CD4-positive, alpha-beta T cell (primary cell): Measurements from ENCODE around the gene VPS50. TPM values are rescaled to one million over a fixed set of nuclear protein-coding genes. Genes with fewer than 3 reads are reported as not detected.

Experiments used
- ATAC-seq: fragments of 200-7000 bp; cut with Tn5 transposase; one replicate; pipeline ENCODE4 v1.10.0; 2022; ENCODE audit warnings: mild to moderate bottlenecking; ENCODE audit not compliant: poor library complexity
- CTCF ChIA-PET: fragments of 350-600 bp; sonication (Branson Sonifier 250); formaldehyde crosslinking; loops from one replicate; lab custom pipeline; 2021; ENCODE audit warnings: antibody characterized with exemption, inconsistent platforms; lab: Charles Lee
- POLR2A ChIA-PET: fragments of 350-600 bp; sonication (Branson Sonifier 250); formaldehyde crosslinking; loops from one replicate; lab custom pipeline; 2021; ENCODE audit warnings: antibody characterized with exemption, inconsistent platforms; lab: Charles Lee
- DNase-seq, 14 experiments: peaks; one replicate each; pipeline ENCODE4 v3.0.0-alpha.2; 2013 to 2020; ENCODE audit warnings: mixed read lengths in 2 of 14
- H3K27ac ChIP-seq, 2 donors: one replicate each; pipeline versions ENCODE4 v1.5.1 to v1.7.0; 2013; ENCODE audit warnings: low read length in 2 of 2, low read depth in 1 of 2, mild to moderate bottlenecking in 1 of 2
- H3K27me3 ChIP-seq, 2 experiments: 1 replicate in 1 of 2; 2 replicates in 1 of 2; pipeline versions ENCODE4 v1.6.1 to v1.7.0; 2013; ENCODE audit warnings: low read length in 2 of 2, control low read depth in 1 of 2, mild to moderate bottlenecking in 1 of 2, moderate library complexity in 1 of 2; ENCODE audit not compliant: insufficient read depth in 2 of 2, control insufficient read depth in 1 of 2
- H3K36me3 ChIP-seq: one replicate; pipeline ENCODE4 v1.6.1; 2013; ENCODE audit warnings: low read length, control low read depth; ENCODE audit not compliant: insufficient read depth
- H3K4me1 ChIP-seq: one replicate; pipeline ENCODE4 v1.6.1; 2013; ENCODE audit warnings: low read length, control low read depth; ENCODE audit not compliant: insufficient read depth
- H3K4me3 ChIP-seq: one replicate; pipeline ENCODE4 v1.5.1; 2013; ENCODE audit warnings: mild to moderate bottlenecking, low read length, moderate library complexity
- H3K9me3 ChIP-seq, 2 experiments: 1 replicate in 1 of 2; 2 replicates in 1 of 2; pipeline versions ENCODE4 v1.6.1 to v1.7.0; 2013; ENCODE audit warnings: low read length in 2 of 2, mild to moderate bottlenecking in 2 of 2, control low read depth in 1 of 2, moderate library complexity in 1 of 2; ENCODE audit not compliant: control insufficient read depth in 1 of 2, insufficient read depth in 1 of 2
- H3K27ac Mint-ChIP-seq: one replicate; pipeline ENCODE4 v1.8.0; 2020; ENCODE audit warnings: mixed read lengths
- H3K27me3 Mint-ChIP-seq: one replicate; pipeline ENCODE4 v1.8.0; 2021; ENCODE audit warnings: mixed read lengths
- H3K36me3 Mint-ChIP-seq: one replicate; pipeline ENCODE4 v1.8.0; 2021; ENCODE audit warnings: low read depth, mixed read lengths
- H3K4me1 Mint-ChIP-seq: one replicate; pipeline ENCODE4 v1.8.0; 2021; ENCODE audit warnings: low read depth, mixed read lengths
- H3K4me3 Mint-ChIP-seq: one replicate; pipeline ENCODE4 v1.8.0; 2020; ENCODE audit warnings: mild to moderate bottlenecking, mixed read lengths
- H3K9me3 Mint-ChIP-seq: one replicate; pipeline ENCODE4 v1.8.0; 2020; ENCODE audit warnings: mixed read lengths
- CTCF ChIP-seq: fragments of 200-600 bp; IDR thresholded peaks from one replicate; pipeline ENCODE4 v1.8.0; 2022; ENCODE audit warnings: antibody characterized with exemption, mild to moderate bottlenecking
- intact Hi-C, 2 experiments: fragments of 100-400 bp; cut with DNase I in 1 of 2; cut with micrococcal nuclease in 1 of 2; formaldehyde crosslinking; loops; one replicate each; pipeline versions ENCODE4 v1.15.1 to v1.9.0; 2023 to 2025; cut with DNase I, micrococcal nuclease
- total RNA-seq, 174 experiments: library from RNA in 2 of 174; stranded (reverse) in 2 of 174; gene quantifications; one replicate each; pipeline ENCODE4 v1.2.3 and lab custom pipeline; 2021 to 2026

Gene VPS50
- total RNA-seq, 2 experiments from 2014 or later, result 13.2 to 17.3 TPM

- intact Hi-C loops, result no loop called here
- Histone ChIP-seq H3K4me3 (no peak overlapping the region), H3K4me1 (no peaks in the 10 kb centered on the region), H3K36me3 (no peaks in the 10 kb centered on the region), H3K27me3 (peaks cover 0 to 7% of the 10 kb centered on the region in 2 experiments), H3K27ac (no peak overlapping the region), H3K9me3 (peaks cover 0 to 7% of the 10 kb centered on the region in 2 experiments)
- ChIA-PET CTCF (no interaction called here), POLR2A (no interaction called here)
- Mint-ChIP-seq H3K27ac (no peak overlapping the region), H3K9me3 (peaks cover 4% of the 10 kb centered on the region), H3K27me3 (peaks cover 28% of the 10 kb centered on the region), H3K36me3 (no peaks in the 10 kb centered on the region), H3K4me3 (no peak overlapping the region), H3K4me1 (no peaks in the 10 kb centered on the region)
- no peak for DNase-seq
- no peak for ATAC-seq
- TF ChIP-seq CTCF, result no peak
Observed at GRCh38 chr7:93373537-93373936, 141.4 kb downstream of the VPS50 start.

- CTCF ChIA-PET, result no interaction called here
- ATAC-seq, result no peak
Observed at GRCh38 chr7:93374345-93374940, 142.3 kb downstream of the VPS50 start.

DNA sequence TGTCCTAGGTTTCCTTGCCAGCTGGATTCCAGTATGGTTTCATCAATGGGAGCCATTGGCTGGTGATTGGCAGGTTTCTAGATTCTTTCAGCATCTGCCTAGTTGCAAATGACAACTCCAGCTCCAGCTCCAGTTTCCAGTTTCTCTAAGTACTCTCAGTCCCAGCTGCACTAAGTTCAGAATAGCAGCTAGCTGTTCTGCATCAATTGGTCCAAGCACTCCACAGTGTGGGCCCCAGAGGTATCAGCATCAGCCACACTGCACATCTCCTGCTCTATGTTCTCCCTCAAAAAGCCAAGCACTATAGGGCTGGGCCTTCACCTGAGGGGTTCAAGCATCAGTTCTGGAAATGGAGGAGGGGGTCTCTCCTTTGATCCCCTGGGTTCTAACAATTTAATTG, 143.4 kb downstream of the VPS50 start:
- Mint-ChIP-seq H3K9me3 (no peaks in the 10 kb centered on the region), H3K4me3 (no peak overlapping the region), H3K4me1 (no peaks in the 10 kb centered on the region), H3K36me3 (no peaks in the 10 kb centered on the region), H3K27ac (no peak overlapping the region), H3K27me3 (peaks cover 37% of the 10 kb centered on the region)
- POLR2A ChIA-PET, result no interaction called here
- CTCF ChIA-PET, result no interaction called here
- no peak for TF ChIP-seq CTCF
- intact Hi-C loops, result no loop called here
- DNase-seq, result no peak
- Histone ChIP-seq H3K27ac (no peak overlapping the region), H3K36me3 (no peaks in the 10 kb centered on the region), H3K4me1 (no peaks in the 10 kb centered on the region), H3K27me3 (peaks cover 0 to 7% of the 10 kb centered on the region in 2 experiments), H3K9me3 (peaks cover 0 to 7% of the 10 kb centered on the region in 2 experiments), H3K4me3 (no peak overlapping the region)
- no peak for ATAC-seq

More at GRCh38 chr7:93374345-93374940, 142.3 kb downstream of the VPS50 start:
- DNase-seq, result peak in 2 of 14 experiments; percentile 11
- Histone ChIP-seq H3K27ac (no peak overlapping the region), H3K9me3 (peaks cover 0 to 7% of the 10 kb centered on the region in 2 experiments), H3K4me3 (no peak overlapping the region), H3K4me1 (no peaks in the 10 kb centered on the region), H3K27me3 (peaks cover 0 to 7% of the 10 kb centered on the region in 2 experiments), H3K36me3 (no peaks in the 10 kb centered on the region)
- intact Hi-C loops, result no loop called here
- Mint-ChIP-seq H3K27me3 (peaks cover 30% of the 10 kb centered on the region), H3K4me1 (no peaks in the 10 kb centered on the region), H3K27ac (no peak overlapping the region), H3K36me3 (no peaks in the 10 kb centered on the region), H3K9me3 (no peaks in the 10 kb centered on the region), H3K4me3 (no peak overlapping the region)
- POLR2A ChIA-PET, result no interaction called here
- peak; percentile 70 for TF ChIP-seq CTCF
